Ascending aorta (tissue), 2 donors: ENCODE results near the gene RFX8. TPM values are rescaled to one million over a fixed set of nuclear protein-coding genes. Genes with fewer than 3 reads are reported as not detected.

Experiments used
- DNase-seq, 2 donors: peaks; one replicate each; pipeline ENCODE4 v3.0.0-alpha.2; 2019; ENCODE audit warnings: low spot score in 2 of 2
- H3K27ac ChIP-seq, 2 donors: fragments of 200-600 bp; sonication (generic); one replicate each; pipeline ENCODE4 v1.5.1; 2016 to 2017; ENCODE audit warnings: mild to moderate bottlenecking in 1 of 2
- H3K27me3 ChIP-seq: fragments of 200-600 bp; sonication (generic); one replicate; pipeline ENCODE4 v1.5.1; 2017
- H3K36me3 ChIP-seq, 2 donors: fragments of 200-600 bp; sonication (generic); one replicate each; pipeline ENCODE4 v1.5.1; 2016
- H3K4me1 ChIP-seq, 2 donors: fragments of 200-600 bp; sonication (generic); one replicate each; pipeline ENCODE4 v1.5.1; 2016 to 2017; ENCODE audit warnings: mild to moderate bottlenecking in 1 of 2
- H3K4me3 ChIP-seq, 2 donors: fragments of 200-600 bp; sonication (generic); one replicate each; pipeline ENCODE4 v1.5.1; 2016 to 2017; ENCODE audit warnings: mild to moderate bottlenecking in 1 of 2
- H3K9me3 ChIP-seq, 2 donors: fragments of 200-600 bp; sonication (generic); one replicate each; pipeline ENCODE4 v1.5.1; 2016
- CTCF ChIP-seq, 3 experiments: fragments of 200-600 bp in 2 of 3; fragments of 450-650 bp in 1 of 3; sonication (generic) in 2 of 3; IDR thresholded peaks; one replicate each; pipeline ENCODE4 v1.5.1; 2016 to 2019; ENCODE audit warnings: antibody characterized with exemption in 3 of 3, mild to moderate bottlenecking in 1 of 3, moderate library complexity in 1 of 3
- intact Hi-C: fragments of 100-400 bp; cut with DNase I; formaldehyde crosslinking; loops from one replicate; pipeline ENCODE4 v1.15.1; 2023
- total RNA-seq: library from RNA; depleted of rRNA; stranded (reverse); fragments of >200 nt; gene quantifications from one replicate; pipeline ENCODE4 v1.1.0, GENCODE V29; 2016

Gene RFX8
- total RNA-seq, 1 donor from 2014 or later: not detected

GRCh38 chr2:101402630-101403029, 72.3 kb downstream of the RFX8 start:
- H3K27ac ChIP-seq: no peak overlapping the region
- H3K36me3 ChIP-seq: no peaks in the 10 kb centered on the region
- H3K9me3 ChIP-seq: no peaks in the 10 kb centered on the region
- H3K4me3 ChIP-seq: no peak overlapping the region
- intact Hi-C loops: no loop called here
- no peak for TF ChIP-seq CTCF (IDR thresholded peaks at IDR 0.05)
- no peak for DNase-seq
- no peaks in the 10 kb centered on the region for H3K27me3 ChIP-seq
- no peaks in the 10 kb centered on the region for H3K4me1 ChIP-seq

GRCh38 chr2:101401906-101402305, 73.0 kb downstream of the RFX8 start:
- no peaks in the 10 kb centered on the region for H3K9me3 ChIP-seq
- no peak overlapping the region for H3K4me3 ChIP-seq
- no peaks in the 10 kb centered on the region for H3K36me3 ChIP-seq
- H3K4me1 ChIP-seq: no peaks in the 10 kb centered on the region
- no peak for DNase-seq
- H3K27ac ChIP-seq: no peak overlapping the region
- intact Hi-C loops: no loop called here
- no peak for TF ChIP-seq CTCF (IDR thresholded peaks at IDR 0.05)
- H3K27me3 ChIP-seq: no peaks in the 10 kb centered on the region

- intact Hi-C loops: no loop called here
Observed at GRCh38 chr2:101401326-101401665, 73.6 kb downstream of the RFX8 start.

DNA sequence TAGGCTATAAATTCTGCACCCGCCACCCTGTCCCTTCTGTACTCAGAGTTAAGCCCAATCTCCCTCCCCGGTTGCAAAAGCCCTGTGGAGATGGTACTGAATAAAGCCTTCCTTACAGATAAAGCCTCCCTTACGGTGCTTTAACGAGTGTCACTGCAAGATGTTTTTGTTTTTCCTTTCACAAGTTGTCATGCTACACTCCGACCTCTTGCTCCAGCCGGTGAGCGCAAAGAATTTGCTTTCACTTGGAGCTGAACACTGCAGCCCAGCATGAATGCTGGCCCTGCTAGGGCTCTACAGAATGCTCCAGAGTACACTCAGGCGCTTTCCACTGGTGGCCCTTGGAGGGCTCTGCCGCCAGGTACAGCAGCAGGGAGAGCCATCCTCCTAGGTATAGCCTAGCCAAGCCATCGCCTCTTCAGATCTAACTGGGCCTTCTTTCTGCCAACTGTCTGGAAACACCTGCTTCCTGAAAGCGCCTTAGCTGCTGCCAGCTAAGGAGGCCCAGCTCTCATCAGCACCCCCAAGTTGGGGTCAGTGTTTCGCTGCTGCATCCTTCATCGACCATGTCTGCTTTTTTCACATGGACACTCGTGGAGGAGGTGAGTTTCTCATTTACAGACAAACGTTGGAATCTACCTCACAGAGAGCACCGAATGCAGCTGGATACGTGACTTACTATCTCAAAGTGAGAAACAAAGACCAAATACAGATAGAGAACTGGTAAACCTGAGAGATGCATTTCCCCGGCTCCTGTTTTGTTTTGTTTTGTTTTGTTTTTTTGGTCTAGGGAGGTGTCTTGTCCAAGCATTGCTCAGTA, 74.2 kb downstream of the RFX8 start:
- H3K27me3 ChIP-seq: no peaks in the 10 kb centered on the region

More at GRCh38 chr2:101401326-101401665, 73.6 kb downstream of the RFX8 start:
- Histone ChIP-seq H3K27ac (no peak overlapping the region), H3K36me3 (no peaks in the 10 kb centered on the region), H3K27me3 (no peaks in the 10 kb centered on the region), H3K4me3 (no peak overlapping the region), H3K9me3 (no peaks in the 10 kb centered on the region), H3K4me1 (no peaks in the 10 kb centered on the region)
- no peak for DNase-seq
- TF ChIP-seq CTCF (IDR thresholded peaks at IDR 0.05): no peak

GRCh38 chr2:101400048-101400447, 74.9 kb downstream of the RFX8 start:
- Histone ChIP-seq H3K27me3 (no peaks in the 10 kb centered on the region), H3K4me3 (no peak overlapping the region), H3K36me3 (no peaks in the 10 kb centered on the region), H3K9me3 (no peaks in the 10 kb centered on the region), H3K4me1 (no peaks in the 10 kb centered on the region), H3K27ac (no peak overlapping the region)
- DNase-seq: peak in 1 of 2 donors; percentile 31
- TF ChIP-seq CTCF (IDR thresholded peaks at IDR 0.05): no peak
- intact Hi-C loops: no loop called here

More for the DNA sequence above, 74.2 kb downstream of the RFX8 start:
- Histone ChIP-seq H3K4me3 (no peak overlapping the region), H3K4me1 (no peaks in the 10 kb centered on the region), H3K27ac (no peak overlapping the region), H3K9me3 (no peaks in the 10 kb centered on the region), H3K36me3 (no peaks in the 10 kb centered on the region)
- no peak for DNase-seq
- intact Hi-C loops: no loop called here
- TF ChIP-seq CTCF (IDR thresholded peaks at IDR 0.05): no peak
